ENCODE results near the gene GIGYF1.
A peak's percentile ranks its signal among the peaks of the same experiment; 100 is the strongest.

Gene GIGYF1

DNA sequence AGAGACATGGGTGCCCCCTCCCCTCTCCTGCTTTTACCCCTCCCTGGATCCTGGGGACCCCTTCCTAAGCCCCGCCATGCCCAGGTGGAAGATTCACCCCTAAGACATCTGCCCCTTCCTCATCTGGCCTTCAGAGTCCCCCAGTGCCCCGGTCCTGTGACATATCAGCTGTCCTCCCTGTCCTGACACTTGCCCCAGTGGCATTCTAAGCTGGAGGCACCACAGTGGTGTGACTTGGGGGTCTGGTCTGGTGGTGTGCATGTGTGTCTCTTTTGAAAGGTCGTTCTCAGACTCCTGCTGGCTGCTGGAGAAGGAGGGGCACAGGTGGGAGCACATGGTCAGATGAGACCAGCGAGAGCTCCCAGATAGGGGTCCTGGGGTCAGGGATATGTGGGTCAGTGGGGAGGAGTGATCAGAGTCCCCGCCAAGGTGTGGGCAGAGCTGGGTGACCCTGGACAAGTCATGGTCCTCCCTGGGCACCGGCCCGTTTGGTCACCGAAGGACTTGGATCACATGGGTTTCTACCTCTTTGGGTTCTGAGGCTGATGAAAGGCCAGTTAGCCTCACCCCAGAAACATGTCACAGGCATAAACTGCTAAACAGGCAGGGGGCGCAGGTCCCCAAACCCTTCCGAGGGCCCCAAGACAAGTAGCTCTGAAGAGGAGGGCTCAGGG, 52.1 kb downstream of the GIGYF1 start:
- peak overlapping the region; percentile 5 for H3K4me3 Mint-ChIP-seq
- peaks cover 18% of the 10 kb centered on the region for H3K4me1 Mint-ChIP-seq
- no peaks in the 10 kb centered on the region for H3K36me3 Mint-ChIP-seq
- H3K27ac Mint-ChIP-seq = no peak overlapping the region
- H3K27me3 Mint-ChIP-seq = peaks cover 40% of the 10 kb centered on the region
- H3K9me3 Mint-ChIP-seq = no peaks in the 10 kb centered on the region
- ATAC-seq = peak; percentile 25

GRCh38 chr7:100641463-100641859, 52.6 kb downstream of the GIGYF1 start, which contains the start of gene TFR2:
Gene TFR2, minus strand, starts transcription at chr7:100641552. Its CDS starts 43 bp downstream, at chr7:100641509.
- no peaks in the 10 kb centered on the region for H3K9me3 Mint-ChIP-seq
- H3K36me3 Mint-ChIP-seq = no peaks in the 10 kb centered on the region
- H3K27ac Mint-ChIP-seq = no peak within 1 kb of the TSS
- peaks cover 18% of the 10 kb centered on the region for H3K4me1 Mint-ChIP-seq
- H3K27me3 Mint-ChIP-seq = peaks cover 35% of the 10 kb centered on the region
- no peak for ATAC-seq
- H3K4me3 Mint-ChIP-seq = peak within 1 kb of the TSS; percentile 5

DNA sequence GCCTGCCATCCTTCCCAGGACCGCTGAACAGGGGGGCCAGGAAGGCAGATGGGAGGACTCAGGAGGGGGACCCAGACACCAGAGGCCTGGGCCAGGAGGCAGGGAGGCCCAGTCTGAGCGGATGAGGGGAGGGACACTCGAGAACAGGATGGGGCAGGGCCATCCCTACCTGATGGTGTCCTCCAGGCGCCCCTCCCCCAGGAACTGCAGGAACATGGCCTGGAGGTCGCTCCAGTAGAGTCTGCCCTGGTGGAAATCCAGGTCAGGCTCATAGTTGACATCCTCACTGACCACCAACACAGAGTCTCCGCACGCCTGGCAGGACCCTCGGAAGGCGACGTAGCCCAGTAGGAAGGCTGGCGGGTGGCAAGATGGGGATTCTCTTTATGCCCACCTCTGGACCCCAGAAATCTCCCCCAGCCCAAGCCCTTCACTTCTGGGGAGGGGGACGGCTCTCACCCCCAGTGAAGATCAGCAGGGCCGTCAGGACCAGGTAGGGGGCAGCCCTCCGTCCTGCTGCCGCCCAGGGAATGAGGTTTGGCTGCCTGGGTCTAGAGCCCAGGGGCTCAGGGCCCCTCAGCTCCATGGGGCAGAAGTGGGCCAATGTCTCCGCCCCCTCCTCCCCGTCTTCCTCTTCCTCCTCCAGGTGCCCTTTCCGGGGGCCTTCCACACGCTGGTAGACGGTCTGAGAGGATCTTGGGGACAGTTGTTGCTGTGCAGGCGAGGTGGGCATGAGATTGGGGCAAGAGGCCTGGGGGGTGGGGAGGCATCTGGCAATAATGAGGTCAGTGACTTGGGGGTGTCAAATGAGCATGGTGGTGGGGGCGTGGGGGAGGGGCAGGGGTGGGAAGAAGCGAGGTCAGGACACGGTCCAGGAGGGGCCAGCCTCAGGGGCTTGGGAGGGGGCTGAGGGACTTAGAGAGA, 53.3 kb downstream of the GIGYF1 start:
- Mint-ChIP-seq H3K36me3 (no peaks in the 10 kb centered on the region), H3K9me3 (no peaks in the 10 kb centered on the region), H3K4me3 (no peak overlapping the region), H3K4me1 (peaks cover 18% of the 10 kb centered on the region), H3K27me3 (peaks cover 28% of the 10 kb centered on the region), H3K27ac (no peak overlapping the region)
- ATAC-seq = no peak

DNA sequence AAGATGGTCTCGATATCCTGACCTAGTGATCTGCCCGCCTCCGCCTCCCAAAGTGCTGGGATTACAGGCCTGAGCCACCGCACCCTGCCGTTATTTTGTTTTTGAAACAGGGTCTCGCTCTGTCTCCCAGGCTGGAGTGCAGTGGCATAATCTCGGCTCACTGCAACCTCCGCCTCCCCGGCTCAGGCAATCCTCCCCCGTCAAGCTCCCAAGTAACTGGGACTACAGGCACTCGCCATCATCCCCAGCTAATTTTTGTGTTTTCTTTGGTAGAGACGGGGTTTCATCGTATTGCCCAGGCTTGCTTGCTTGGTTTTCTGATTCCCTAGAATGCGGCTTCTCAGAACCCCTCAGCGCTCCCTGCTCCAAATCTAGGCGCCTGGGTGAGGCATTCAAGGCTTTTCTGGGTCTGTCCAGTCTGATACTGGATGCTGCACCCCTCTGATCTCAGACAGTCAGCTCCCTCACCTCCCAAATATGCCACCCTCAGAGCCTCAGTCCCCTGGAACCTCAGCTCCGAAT, 54.0 kb downstream of the GIGYF1 start:
- ATAC-seq = no peak
- H3K4me3 Mint-ChIP-seq = no peak overlapping the region
- H3K27me3 Mint-ChIP-seq = peaks cover 21% of the 10 kb centered on the region
- no peaks in the 10 kb centered on the region for H3K9me3 Mint-ChIP-seq
- H3K4me1 Mint-ChIP-seq = peaks cover 18% of the 10 kb centered on the region
- no peaks in the 10 kb centered on the region for H3K36me3 Mint-ChIP-seq
- H3K27ac Mint-ChIP-seq = no peak overlapping the region

DNA sequence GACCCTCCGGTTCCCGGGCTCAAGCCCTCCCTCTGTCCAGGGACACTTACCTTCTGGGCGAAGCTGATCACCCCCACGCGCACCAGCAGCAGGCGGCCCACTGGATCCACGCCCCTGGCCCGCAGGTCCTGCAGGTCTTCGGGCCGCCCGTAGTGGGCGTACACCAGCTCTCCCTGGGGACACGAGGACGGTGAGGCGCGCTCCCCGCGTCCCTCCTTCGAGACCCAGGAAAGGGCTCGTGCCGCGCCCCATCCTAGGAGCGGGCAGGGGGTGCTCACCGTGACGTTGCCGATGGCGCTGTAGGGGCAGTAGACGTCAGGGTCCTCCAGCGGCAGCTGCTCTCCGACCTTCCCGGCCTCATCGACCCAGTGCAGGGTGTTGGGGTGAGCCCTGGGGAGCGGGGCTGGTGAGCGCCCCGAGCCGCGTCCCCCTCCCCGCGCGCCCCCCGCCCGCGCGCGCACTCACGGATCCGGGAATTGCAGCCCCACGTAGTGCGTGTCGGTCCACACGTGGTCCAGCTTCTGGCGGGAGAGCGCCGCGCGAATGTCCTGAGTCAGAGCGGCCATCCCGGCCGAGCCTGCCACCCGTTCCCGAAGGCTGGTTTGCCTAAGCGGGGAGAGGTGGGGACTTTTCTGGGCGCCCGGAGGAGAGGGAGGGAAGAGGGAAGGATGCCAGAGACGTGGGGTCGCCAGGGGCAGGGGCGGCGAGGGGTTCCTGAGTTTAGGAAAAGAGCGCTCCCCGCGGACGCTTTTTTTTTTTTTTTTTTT, 60.9 kb downstream of the GIGYF1 start:
- ATAC-seq = peak; percentile 77
- H3K27me3 Mint-ChIP-seq = no peaks in the 10 kb centered on the region
- no peaks in the 10 kb centered on the region for H3K9me3 Mint-ChIP-seq
- peak overlapping the region; percentile 81 for H3K4me3 Mint-ChIP-seq
- H3K4me1 Mint-ChIP-seq = peaks cover 26% of the 10 kb centered on the region
- H3K36me3 Mint-ChIP-seq = no peaks in the 10 kb centered on the region
- H3K27ac Mint-ChIP-seq = peak overlapping the region; percentile 80

GRCh38 chr7:100630066-100630465, 64.0 kb downstream of the GIGYF1 start:
- H3K4me3 Mint-ChIP-seq = no peak overlapping the region
- H3K4me1 Mint-ChIP-seq = peaks cover 37% of the 10 kb centered on the region
- no peak overlapping the region for H3K27ac Mint-ChIP-seq
- no peaks in the 10 kb centered on the region for H3K9me3 Mint-ChIP-seq
- H3K27me3 Mint-ChIP-seq = no peaks in the 10 kb centered on the region
- no peaks in the 10 kb centered on the region for H3K36me3 Mint-ChIP-seq
- ATAC-seq = no peak
